Anterior cingulate cortex (tissue), 58 donors: ENCODE measurements around the gene CNTNAP1.

ENCODE experiments used
- DNase-seq, 58 donors: peaks; one replicate each; lab custom pipeline; 2025; lab: John Stamatoyannopoulos, UW

Gene CNTNAP1

GRCh38 chr17:42682722-42683403 lies 532 bp downstream of the CNTNAP1 start:
- peak in 37 of 58 donors; percentile 22 to 78 (median 54) for DNase-seq

- DNase-seq: peak in 41 of 58 donors; percentile 15 to 75 (median 43)
Observed at GRCh38 chr17:42683407-42684034, 1.2 kb downstream of the CNTNAP1 start.

GRCh38 chr17:42684929-42685556 lies 2.7 kb downstream of the CNTNAP1 start:
- no peak for DNase-seq

- DNase-seq: no peak
Observed at GRCh38 chr17:42685831-42686230, 3.5 kb downstream of the CNTNAP1 start.

GRCh38 chr17:42686520-42687128 lies 4.3 kb downstream of the CNTNAP1 start:
- no peak for DNase-seq

- no peak for DNase-seq
Observed at GRCh38 chr17:42687707-42688320, 5.5 kb downstream of the CNTNAP1 start.

GRCh38 chr17:42690596-42690995 lies 8.3 kb downstream of the CNTNAP1 start:
- no peak for DNase-seq

GRCh38 chr17:42691021-42691545 lies 8.8 kb downstream of the CNTNAP1 start:
- no peak for DNase-seq

- no peak for DNase-seq
Observed at GRCh38 chr17:42692489-42692888, 10.2 kb downstream of the CNTNAP1 start.

- no peak for DNase-seq
Observed at GRCh38 chr17:42694524-42694923, 12.2 kb downstream of the CNTNAP1 start.

GRCh38 chr17:42695500-42695899 lies 13.2 kb downstream of the CNTNAP1 start:
- no peak for DNase-seq

- DNase-seq: no peak
Observed at GRCh38 chr17:42697108-42697811, 14.9 kb downstream of the CNTNAP1 start.

GRCh38 chr17:42698736-42699414 lies 16.5 kb downstream of the CNTNAP1 start:
- DNase-seq: peak in 2 of 58 donors; percentile 9

GRCh38 chr17:42699415-42699740 lies 17.0 kb downstream of the CNTNAP1 start:
- DNase-seq: no peak

- DNase-seq: no peak
Observed at GRCh38 chr17:42700586-42701289, 18.4 kb downstream of the CNTNAP1 start.

- no peak for DNase-seq
Observed at GRCh38 chr17:42702446-42702845, 20.1 kb downstream of the CNTNAP1 start.

GRCh38 chr17:42704490-42704836 lies 22.1 kb downstream of the CNTNAP1 start:
- DNase-seq: no peak

- DNase-seq: no peak
Observed at GRCh38 chr17:42704837-42705494, 22.6 kb downstream of the CNTNAP1 start.
